SK-N-MC (cell line): ENCODE measurements around the gene ABCC6.
"Not testable (repeated sequence)": the region's sequence is repeated elsewhere in the genome, so short reads cannot be mapped to it uniquely, and the experiment has no call there.

ENCODE experiments used
- DNase-seq: peaks from one replicate; pipeline ENCODE4 v3.0.0-alpha.2; 2011; ENCODE audit warnings: low read depth, low spot score
- H3K27ac ChIP-seq: fragments of 200-600 bp; sonication (generic); 2 replicates; pipeline ENCODE4 v1.5.1; 2016; ENCODE audit warnings: mixed run types
- H3K36me3 ChIP-seq: fragments of 200-600 bp; sonication (generic); 2 replicates; pipeline ENCODE4 v1.6.1; 2017; ENCODE audit warnings: antibody characterized with exemption, low read length, mixed read lengths; ENCODE audit not compliant: insufficient read depth
- H3K4me3 ChIP-seq: fragments of 200-600 bp; sonication (generic); 2 replicates; pipeline ENCODE4 v1.5.1; 2016
- H3K9ac ChIP-seq: fragments of 200-600 bp; sonication (generic); 2 replicates; pipeline ENCODE4 v1.8.0; 2017; ENCODE audit warnings: mixed run types, mixed read lengths; ENCODE audit not compliant: insufficient read length
- H3K9me3 ChIP-seq: fragments of 200-600 bp; sonication (generic); 2 replicates; pipeline ENCODE4 v1.6.1; 2017; ENCODE audit warnings: low read depth, mild to moderate bottlenecking, antibody characterized with exemption, low read length, moderate library complexity, mixed read lengths
- EZH2 ChIP-seq: fragments of 200-600 bp; sonication (generic); IDR thresholded peaks from one replicate; pipeline ENCODE4 v1.6.1; 2017; ENCODE audit warnings: antibody characterized with exemption
- FOXP2 ChIP-seq: optimal IDR thresholded peaks from 2 replicates; pipeline ENCODE3; 2011; ENCODE audit warnings: mild to moderate bottlenecking, moderate library complexity; ENCODE audit not compliant: insufficient read depth; ENCODE audit errors: extremely low read length, control extremely low read depth
- POLR2AphosphoS5 ChIP-seq: IDR thresholded peaks from 2 replicates; pipeline ENCODE4 v1.6.1; 2012; ENCODE audit warnings: mild to moderate bottlenecking, low read depth, low read length, borderline replicate concordance

ABCC6 gene

GRCh38 chr16:16159662-16160061, 63.6 kb downstream of the ABCC6 start:
- H3K9me3 ChIP-seq = no peaks in the 10 kb centered on the region

GRCh38 chr16:16158741-16159374, 64.4 kb downstream of the ABCC6 start:
- no peak for DNase-seq
- Histone ChIP-seq H3K27ac (no peak overlapping the region), H3K9me3 (no peaks in the 10 kb centered on the region), H3K4me3 (no peak overlapping the region), H3K36me3 (no peaks in the 10 kb centered on the region), H3K9ac (no peak overlapping the region)
- TF ChIP-seq POLR2AphosphoS5 (no peak), FOXP2 (no peak)

More at GRCh38 chr16:16159662-16160061, 63.6 kb downstream of the ABCC6 start:
- H3K9ac ChIP-seq = no peak overlapping the region
- TF ChIP-seq EZH2 = no peak
- no peak for TF ChIP-seq POLR2AphosphoS5
- no peak for TF ChIP-seq FOXP2
- H3K36me3 ChIP-seq = no peaks in the 10 kb centered on the region
- no peak for DNase-seq
- H3K27ac ChIP-seq = no peak overlapping the region
- H3K4me3 ChIP-seq = no peak overlapping the region

GRCh38 chr16:16158082-16158658, 65.1 kb downstream of the ABCC6 start:
- H3K27ac ChIP-seq = no peak overlapping the region
- TF ChIP-seq POLR2AphosphoS5 (no peak), FOXP2 (no peak), EZH2 (no peak)
- no peaks in the 10 kb centered on the region for H3K36me3 ChIP-seq
- no peak overlapping the region for H3K4me3 ChIP-seq
- no peak for DNase-seq
- no peak overlapping the region for H3K9ac ChIP-seq
- H3K9me3 ChIP-seq = no peaks in the 10 kb centered on the region

DNA sequence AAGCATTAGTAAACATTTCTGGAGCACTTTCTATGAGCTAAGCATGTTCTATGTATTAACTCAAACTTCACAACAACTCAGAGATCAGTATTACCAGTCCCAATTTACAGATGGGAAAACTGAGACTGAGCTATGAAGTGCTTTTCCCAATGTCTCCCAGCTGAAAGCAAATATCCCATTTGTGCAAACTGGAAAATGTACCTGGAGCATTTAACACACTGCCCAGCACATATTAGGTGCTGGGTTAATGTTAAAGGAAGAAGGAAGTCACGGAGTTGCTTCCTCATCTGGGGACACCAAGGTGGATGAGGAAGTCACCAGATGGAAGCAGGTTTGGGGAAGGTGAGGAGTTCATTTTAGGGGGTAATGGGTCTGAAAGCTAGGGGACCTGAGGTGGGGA, 66.1 kb downstream of the ABCC6 start:
- Histone ChIP-seq H3K9ac (no peak overlapping the region), H3K4me3 (no peak overlapping the region), H3K36me3 (no peaks in the 10 kb centered on the region), H3K27ac (no peak overlapping the region), H3K9me3 (no peaks in the 10 kb centered on the region)
- TF ChIP-seq FOXP2 (no peak), EZH2 (no peak), POLR2AphosphoS5 (no peak)
- DNase-seq = no peak

GRCh38 chr16:16155234-16155633, 68.1 kb downstream of the ABCC6 start:
- no peak for DNase-seq
- no peaks in the 10 kb centered on the region for H3K9me3 ChIP-seq
- H3K9ac ChIP-seq = no peak overlapping the region
- H3K36me3 ChIP-seq = no peaks in the 10 kb centered on the region
- TF ChIP-seq POLR2AphosphoS5 = no peak
- TF ChIP-seq EZH2 = no peak
- no peak for TF ChIP-seq FOXP2
- H3K4me3 ChIP-seq = no peak overlapping the region
- no peak overlapping the region for H3K27ac ChIP-seq

DNA sequence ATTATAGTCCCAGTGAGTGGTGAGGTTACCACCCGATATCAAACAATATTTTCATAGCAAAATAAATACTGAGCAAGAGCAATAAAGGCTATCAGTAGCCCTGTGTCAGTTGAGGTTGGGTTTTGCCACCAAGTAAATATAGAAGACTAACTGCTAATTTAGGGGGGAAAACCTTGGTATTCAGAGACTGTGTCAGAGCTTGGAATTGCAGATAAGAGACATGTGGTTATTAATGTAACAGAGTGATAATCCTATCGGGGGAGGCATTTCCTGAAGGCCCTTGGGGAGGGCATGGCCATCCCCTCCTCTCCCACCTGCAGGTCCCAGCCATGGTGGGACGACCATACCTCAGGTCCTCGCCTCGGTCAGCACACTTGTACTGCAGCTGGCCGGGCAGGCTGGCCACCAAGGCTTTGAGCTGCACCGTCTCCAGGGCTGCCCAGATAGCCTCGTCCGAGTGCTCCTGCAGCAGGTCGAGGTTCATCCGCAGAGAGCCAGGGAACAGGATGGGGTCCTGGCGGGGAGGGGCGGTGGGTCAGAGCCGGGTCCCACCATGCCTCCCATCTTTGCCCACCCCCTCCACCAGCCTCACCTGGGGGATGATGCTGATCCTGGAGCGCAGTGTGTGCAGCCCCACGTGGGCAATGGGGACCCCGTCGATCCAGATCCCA, 68.9 kb downstream of the ABCC6 start:
- no peak overlapping the region for H3K4me3 ChIP-seq
- H3K9me3 ChIP-seq = no peaks in the 10 kb centered on the region
- H3K36me3 ChIP-seq = no peaks in the 10 kb centered on the region
- TF ChIP-seq FOXP2 (no peak), EZH2 (no peak), POLR2AphosphoS5 (no peak)
- no peak overlapping the region for H3K9ac ChIP-seq
- DNase-seq = no peak
- no peak overlapping the region for H3K27ac ChIP-seq

DNA sequence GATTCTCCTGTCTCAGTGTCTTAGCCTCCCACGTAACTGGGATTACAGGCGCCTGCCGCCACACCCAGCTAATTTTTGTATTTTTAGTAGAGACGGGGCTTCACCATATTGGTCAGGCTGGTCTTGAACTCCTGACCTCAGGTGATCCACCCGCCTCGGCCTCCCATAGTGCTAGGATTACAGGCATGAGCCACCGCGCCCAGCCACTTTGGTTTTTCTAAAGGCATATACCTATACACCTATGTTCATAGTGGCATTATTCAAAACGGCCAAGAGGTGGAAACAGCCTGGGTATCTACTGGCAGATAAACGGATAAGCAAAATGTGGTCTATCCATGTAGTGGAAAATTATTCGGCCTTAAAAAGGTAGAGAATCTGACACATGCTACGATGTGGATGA, 70.3 kb downstream of the ABCC6 start:
- H3K27ac ChIP-seq, H3K4me3 ChIP-seq, DNase-seq, H3K36me3 ChIP-seq, H3K9me3 ChIP-seq, H3K9ac ChIP-seq: not testable (repeated sequence)

- no peaks in the 10 kb centered on the region for H3K36me3 ChIP-seq
- no peak for TF ChIP-seq POLR2AphosphoS5
- no peak for TF ChIP-seq FOXP2
- TF ChIP-seq EZH2 = no peak
- no peak overlapping the region for H3K4me3 ChIP-seq
- H3K9me3 ChIP-seq = no peaks in the 10 kb centered on the region
- no peak overlapping the region for H3K27ac ChIP-seq
- no peak overlapping the region for H3K9ac ChIP-seq
- DNase-seq = no peak
Measured at GRCh38 chr16:16151315-16151714, 72.0 kb downstream of the ABCC6 start.

DNA sequence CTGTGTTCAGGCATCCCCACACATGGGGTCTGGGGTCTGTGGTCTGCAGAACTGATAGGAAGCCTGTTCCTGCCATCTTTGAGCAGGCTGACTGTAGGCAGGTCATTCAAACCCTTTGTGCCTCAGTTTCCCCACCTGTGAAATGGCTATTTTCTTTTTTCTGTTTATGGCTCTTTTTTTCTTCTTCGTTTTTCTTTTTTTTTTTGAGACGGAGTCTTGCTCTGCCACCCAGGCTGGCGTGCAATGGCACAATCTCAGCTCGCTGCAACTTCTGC, 72.5 kb downstream of the ABCC6 start:
- Histone ChIP-seq H3K4me3 (no peak overlapping the region), H3K27ac (no peak overlapping the region), H3K36me3 (no peaks in the 10 kb centered on the region), H3K9me3 (no peaks in the 10 kb centered on the region), H3K9ac (no peak overlapping the region)
- no peak for DNase-seq
- TF ChIP-seq FOXP2 (no peak), EZH2 (no peak), POLR2AphosphoS5 (no peak)
